NCI-H526 treated with DMSO at 0.1 percent for 48 hours (cell line): Measurements from ENCODE around the gene BACH1.
A peak's percentile ranks its signal among the peaks of the same experiment; 100 is the strongest.
"Not testable (repeated sequence)": the region's sequence is repeated elsewhere in the genome, so short reads cannot be mapped to it uniquely, and the experiment has no call there.

Experiments
- DNase-seq: peaks from one replicate; lab custom pipeline; 2025; lab: John Stamatoyannopoulos, UW

The BACH1 gene

GRCh38 chr21:29346771-29347170, 48.0 kb downstream of the BACH1 start:
- DNase-seq, result no peak

- no peak for DNase-seq
These were observed 48.6 kb downstream of the BACH1 start for GRCh38 chr21:29347274-29347681.

- DNase-seq, result no peak
These were observed 51.0 kb downstream of the BACH1 start for GRCh38 chr21:29349702-29350101.

DNA sequence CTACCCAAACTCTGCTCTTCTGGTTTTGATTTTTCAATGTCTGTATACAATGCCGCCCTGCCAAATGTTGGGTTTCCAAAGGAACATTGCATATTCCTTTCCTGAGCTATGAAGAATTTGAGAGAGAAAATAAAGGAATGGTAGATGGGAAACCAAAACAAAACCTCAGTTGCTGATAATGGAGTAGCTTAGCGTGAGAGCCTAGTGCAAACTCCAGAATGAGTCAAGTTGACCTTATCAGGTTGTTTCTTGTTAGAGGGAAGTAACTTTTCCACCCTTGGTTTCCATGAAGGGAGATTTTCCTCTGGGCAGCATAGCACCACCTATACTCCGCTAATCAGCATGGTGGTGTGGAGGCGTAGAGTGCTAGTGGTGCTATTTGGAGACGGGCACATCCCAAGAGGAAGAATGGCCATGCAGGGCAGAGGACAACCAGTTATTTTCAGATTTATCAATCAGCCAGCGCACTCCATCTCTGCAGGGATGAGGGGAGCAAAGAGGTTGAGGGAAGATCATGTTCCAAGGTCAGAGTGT, 51.6 kb downstream of the BACH1 start:
- no peak for DNase-seq

DNA sequence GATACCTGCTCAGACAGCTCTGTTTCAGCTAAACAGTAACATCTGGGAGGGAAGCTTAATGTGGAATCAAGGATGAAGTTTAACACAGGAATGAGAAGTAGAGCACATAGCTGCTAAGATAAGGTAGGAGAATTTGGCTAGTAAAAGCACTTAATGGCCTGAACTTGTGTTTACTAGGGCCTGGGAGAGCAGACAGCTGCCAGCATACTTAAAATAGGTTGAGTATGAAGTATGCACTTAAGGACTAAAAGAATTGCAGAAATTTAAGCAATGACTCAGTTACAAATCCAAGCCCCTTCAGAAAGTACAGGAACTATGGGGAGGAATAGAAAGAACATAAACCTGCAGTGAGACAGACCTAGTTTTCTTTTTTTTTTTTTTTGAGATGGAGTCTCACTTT, 53.0 kb downstream of the BACH1 start:
- DNase-seq, result no peak

GRCh38 chr21:29355043-29355710, 56.5 kb downstream of the BACH1 start:
- not testable (repeated sequence) for DNase-seq

DNA sequence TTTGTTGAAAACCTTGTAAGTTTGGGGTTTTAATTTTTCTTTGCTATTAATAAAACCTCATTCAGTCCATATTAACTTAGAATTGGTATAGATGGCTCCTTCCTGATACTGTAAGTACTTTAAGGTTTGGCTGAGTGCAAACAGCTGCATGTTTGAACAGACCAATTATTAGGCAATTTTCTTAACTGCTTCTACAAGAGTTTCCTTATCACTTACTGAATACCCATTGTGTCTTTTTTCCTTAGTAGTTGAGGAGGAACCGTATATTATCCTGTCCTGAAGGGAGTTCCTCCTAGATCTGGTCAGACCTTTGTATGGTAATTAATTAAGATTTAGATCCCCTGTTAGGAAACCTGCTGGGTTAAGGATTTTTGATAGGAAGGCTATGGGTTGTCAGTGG, 57.6 kb downstream of the BACH1 start:
- not testable (repeated sequence) for DNase-seq

DNA sequence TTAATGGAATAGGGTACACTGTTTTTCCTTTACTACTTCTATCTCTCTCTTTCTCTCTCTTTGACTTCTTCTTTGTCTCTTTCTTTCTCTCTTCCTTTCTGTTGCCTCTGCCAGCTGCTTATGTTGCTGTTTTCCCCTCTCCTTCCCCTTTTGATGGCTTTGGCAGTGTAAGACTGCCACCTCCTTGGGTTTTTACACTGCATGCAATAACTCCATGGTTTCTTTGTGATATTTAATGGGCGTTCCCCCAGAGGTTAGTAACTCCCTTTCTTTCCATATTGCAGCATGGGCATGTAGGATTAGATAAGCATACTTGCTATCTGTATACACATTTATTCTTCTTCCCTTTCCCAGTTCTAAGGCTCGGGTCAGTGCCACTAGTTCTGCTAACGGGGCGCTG, 58.1 kb downstream of the BACH1 start:
- DNase-seq, result not testable (repeated sequence)

GRCh38 chr21:29359718-29360117, 61.0 kb downstream of the BACH1 start:
- no peak for DNase-seq

GRCh38 chr21:29360799-29361765, 62.4 kb downstream of the BACH1 start:
- DNase-seq, result peak; percentile 3

DNA sequence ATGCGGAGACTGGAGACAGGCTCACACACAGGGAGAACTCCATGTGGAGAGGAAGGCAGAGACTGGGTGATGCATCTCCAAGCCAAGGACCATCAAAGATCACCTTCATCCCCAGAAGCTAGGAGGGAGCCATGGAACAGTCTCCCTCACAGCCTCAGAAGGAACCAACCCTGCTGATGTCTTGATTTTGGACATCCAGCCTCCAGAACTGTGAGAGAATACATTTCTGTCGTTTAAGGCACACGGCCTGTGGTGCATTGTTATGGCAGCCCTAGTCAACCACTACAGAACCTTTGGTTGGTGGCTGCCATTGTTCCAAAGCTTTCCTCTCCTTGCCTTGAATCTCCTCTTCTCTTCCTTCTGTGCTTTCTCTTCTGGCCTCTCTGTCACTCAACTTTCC, 64.0 kb downstream of the BACH1 start:
- no peak for DNase-seq

DNA sequence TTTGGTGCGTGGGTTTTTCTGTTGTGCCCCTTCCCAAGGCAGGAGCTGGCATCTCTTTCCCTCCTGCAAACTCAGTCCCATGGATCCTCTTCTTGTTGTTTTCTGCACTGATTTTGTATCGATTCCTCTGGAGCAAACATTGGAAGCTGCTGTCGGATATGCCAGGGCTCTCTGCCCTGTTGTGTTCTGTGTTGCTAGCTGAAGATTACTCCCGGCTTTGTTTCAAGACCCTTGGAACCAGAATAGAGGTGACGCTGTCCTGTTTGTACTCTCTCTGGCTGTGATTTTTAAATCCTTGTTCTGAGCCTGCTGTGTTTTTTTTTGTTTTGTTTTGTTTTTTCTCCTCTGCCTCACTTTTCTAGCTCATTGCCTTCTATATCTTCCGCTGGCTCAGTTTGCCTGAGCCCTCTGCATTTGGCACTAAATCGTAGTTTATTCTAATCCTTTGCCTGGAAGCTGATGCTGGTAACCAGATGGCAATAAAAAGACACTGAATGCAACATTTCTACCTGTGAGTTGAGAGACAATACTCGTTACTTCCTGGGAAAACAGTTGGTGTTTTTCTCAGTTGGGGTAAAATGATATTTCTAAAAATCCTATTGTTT, 67.0 kb downstream of the BACH1 start:
- DNase-seq, result no peak

GRCh38 chr21:29366532-29366931, 67.8 kb downstream of the BACH1 start:
- no peak for DNase-seq

DNA sequence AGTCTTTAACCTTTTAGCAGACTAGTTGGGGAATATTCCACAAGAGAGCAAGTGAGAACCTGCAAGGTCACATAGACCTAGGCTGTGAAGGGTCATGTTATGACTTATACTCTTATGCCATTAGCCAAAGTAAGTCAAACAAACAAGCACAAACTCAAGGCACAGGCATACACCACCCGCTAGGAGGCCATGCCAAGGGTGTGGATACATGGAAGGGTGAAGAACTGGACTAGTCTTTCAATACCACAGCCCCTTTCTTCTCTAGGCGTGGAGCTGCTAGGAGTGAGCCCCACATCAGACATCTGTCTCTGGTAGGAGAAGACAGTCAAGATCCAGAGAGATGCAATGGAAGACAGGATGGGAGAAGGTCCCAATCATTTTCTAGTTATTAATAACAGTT, 68.6 kb downstream of the BACH1 start:
- DNase-seq, result no peak

DNA sequence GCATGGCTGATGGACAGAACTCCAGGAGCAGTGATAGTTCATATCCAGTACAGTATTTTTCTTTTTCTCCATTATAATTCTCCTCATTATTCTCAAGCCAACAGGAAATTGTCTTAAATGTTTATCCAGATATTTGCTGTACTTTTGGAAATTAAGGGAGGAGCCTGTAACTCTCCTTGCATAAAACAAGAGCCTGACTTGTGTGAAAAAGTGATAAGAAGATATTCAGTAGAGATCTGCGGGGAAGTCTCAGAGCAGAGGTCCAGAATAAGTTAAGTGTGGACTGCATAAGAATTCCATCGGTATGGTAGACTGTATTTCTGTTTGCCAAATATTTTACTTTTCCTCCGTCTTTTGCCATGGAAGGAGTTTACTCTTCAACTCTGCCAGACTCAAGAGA, 70.2 kb downstream of the BACH1 start:
- DNase-seq, result no peak

DNA sequence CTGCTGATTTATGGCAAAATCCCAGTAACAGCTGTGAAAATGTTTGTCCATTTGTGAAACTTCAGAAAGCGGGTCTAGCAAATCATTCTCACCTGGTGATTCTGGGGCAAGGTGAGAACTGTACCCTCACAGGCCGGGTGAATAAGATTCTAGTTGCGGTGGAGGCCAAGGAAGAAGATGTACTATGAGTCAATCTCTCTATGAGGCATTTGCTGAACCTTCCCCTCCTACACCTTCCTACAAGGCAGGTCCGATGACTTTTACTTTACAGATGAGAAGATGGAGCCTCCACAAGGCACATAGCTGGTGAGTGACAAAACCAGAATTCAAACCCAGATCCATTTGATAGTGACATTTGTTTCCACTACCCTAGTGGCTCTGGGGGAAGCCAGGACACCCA, 72.7 kb downstream of the BACH1 start:
- no peak for DNase-seq

DNA sequence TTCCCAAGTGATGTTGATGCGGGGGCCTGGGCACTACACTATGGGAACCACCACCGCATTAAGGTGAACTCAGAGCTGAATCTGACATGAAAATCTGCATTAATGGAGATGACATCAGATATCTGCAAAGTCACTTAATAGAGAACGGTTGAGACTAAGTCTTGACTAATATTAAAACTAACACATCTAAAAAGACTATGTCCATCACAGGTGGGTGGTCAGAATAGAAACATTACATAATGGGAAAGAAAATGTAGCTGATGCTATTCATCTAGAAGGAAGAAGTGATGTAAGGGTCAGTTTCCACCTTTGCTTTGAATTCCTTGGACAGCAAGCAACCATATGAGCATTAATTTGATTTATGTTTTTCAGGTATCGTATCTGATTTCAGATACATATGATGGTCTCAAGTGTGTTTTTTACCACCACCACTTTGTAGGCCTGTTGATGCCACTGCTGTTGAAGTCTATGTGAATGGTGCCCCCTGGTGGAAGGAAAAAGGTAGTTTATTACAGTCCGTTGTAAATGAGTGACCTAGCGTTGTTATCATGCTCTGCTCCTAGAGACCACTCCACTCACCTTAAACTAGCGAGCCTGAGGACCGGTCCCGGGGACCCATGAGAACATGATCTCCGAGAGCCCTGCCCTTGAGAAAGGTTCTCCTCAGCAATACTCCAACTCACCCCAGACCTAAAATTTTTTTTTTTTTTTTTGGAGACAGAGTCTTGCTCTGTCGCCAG, 73.5 kb downstream of the BACH1 start:
- DNase-seq, result peak; percentile 65

DNA sequence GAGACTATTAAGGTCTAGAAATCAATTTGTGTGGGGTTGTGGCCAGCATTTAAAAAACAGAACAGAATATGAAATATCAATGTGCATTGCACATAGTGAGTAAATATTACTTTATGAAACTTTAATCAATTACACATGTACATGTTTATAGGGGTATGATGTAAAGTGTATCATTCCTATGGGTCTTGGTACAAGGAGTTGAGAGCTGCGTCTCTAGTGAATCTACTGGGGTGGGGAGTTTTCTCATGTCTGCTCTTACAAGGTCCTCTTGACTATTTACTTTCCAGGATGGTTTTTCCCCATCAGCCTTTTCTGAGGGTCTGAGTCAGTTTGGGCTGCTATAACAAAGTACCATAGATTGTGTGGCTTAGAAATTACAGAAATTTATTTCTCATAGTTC, 75.8 kb downstream of the BACH1 start:
- no peak for DNase-seq

- DNase-seq, result no peak
These were observed 77.8 kb downstream of the BACH1 start for GRCh38 chr21:29376556-29376955.

- no peak for DNase-seq
These were observed 78.5 kb downstream of the BACH1 start for GRCh38 chr21:29377266-29377665.

DNA sequence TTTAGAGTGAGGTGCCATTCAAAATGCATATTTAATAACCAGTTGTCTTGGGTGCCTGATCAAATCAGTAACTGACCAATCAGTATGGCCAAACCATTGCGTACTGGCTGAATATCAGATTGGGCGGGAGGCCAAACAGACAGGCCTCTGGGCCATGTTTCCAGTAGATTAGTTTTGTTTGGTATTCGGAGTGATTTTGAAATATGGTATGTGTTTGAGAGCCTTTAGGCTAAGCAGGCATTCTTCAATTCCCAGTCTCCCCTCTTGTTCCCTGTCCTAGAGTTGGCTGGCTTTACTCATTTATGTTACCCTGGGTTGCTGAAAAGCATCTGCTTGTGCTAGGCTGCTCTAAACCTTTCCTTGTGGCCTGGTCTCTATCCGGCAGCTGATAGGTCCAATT, 80.1 kb downstream of the BACH1 start:
- DNase-seq, result no peak

- DNase-seq, result no peak
These were observed 80.9 kb downstream of the BACH1 start for GRCh38 chr21:29379517-29380054.
